ENCODE results near the gene RHEB.

RHEB gene

DNA sequence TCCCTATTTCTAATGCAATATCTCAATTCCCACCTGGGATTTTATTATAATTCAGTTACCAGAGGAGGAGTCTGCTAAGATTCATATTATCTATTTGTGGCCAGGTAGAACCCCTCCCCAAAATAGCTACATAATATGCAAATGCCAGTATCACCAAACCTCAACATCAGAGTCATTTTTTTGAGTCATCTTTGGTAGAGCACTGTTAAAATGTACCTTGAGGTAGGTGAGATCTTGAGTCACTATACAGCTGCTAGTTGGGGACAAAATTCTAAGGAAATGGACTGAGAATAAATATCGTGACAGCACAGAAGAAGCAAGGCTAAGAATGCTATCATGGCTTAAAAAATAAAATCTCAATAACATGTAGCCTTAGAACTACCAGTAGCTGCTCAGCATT lies 75.1 kb downstream of the RHEB start:
- no peak for DNase-seq

GRCh38 chr7:151442776-151443496 lies 76.8 kb downstream of the RHEB start:
- DNase-seq = no peak

GRCh38 chr7:151440799-151441445 lies 78.8 kb downstream of the RHEB start:
- no peak for DNase-seq

- DNase-seq = no peak
These were observed 79.6 kb downstream of the RHEB start, which contains the start of gene CRYGN for GRCh38 chr7:151439855-151440798. CRYGN (minus strand) TSS chr7:151440141; CDS start chr7:151439917, 224 bp downstream.

DNA sequence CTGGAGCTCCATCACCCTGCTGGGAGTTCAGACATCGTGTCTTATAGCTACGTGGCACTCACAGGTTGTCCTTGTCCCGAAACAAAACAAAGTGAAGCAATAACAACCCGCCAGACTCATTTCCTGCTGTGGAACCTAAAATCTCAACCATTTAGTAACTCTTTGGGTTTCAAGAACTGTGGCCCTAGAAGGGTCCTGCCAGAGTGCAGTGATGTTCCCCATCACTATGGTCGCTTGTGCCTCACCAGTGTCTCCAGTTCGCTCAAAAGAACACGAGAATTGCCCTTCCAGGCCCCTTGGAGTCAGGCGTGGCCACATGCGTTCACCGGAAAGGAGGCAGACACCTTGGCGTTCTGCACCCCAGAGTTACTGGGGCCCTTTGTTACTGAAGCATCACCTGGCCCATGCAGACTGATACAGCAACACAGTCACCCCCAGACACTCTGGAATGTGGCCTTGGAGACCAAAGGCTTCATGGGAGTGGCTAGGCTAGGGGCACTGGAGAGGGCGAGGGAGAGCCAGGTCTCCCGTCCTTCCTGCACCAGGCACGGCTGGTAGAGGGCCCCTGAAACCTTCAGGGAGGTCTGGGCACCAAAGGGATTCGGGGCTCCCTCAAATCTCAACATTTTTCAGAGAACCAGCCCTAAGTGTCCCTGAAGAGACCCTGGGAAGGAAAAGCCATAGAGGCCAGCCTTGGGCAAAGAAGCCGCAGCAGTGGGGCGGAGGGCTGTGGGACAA lies 80.7 kb downstream of the RHEB start:
- DNase-seq = no peak

GRCh38 chr7:151437866-151438516 lies 81.7 kb downstream of the RHEB start:
- DNase-seq = no peak

DNA sequence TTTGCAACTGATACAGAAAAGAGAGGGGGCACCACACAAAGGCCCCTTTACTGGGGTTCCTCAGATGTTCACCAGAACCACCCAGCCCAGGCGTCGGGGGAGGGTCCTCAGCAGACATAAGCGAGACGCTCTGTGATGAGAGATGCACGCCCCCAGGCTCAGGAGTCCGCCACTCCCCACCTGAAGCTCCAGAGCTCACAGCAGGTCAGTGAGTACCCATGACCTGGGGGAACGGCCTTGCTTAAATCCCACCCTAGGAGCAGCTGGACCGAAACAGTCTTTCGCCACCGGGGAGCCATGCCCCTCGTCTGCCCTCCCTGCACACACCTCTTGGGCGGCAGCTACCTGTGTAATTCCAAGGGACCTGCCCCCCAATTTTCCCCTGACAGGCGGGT lies 82.5 kb downstream of the RHEB start:
- no peak for DNase-seq

- DNase-seq = no peak
These were observed 83.1 kb downstream of the RHEB start for GRCh38 chr7:151436446-151437158.

GRCh38 chr7:151435971-151436370 lies 83.7 kb downstream of the RHEB start:
- DNase-seq = no peak

DNA sequence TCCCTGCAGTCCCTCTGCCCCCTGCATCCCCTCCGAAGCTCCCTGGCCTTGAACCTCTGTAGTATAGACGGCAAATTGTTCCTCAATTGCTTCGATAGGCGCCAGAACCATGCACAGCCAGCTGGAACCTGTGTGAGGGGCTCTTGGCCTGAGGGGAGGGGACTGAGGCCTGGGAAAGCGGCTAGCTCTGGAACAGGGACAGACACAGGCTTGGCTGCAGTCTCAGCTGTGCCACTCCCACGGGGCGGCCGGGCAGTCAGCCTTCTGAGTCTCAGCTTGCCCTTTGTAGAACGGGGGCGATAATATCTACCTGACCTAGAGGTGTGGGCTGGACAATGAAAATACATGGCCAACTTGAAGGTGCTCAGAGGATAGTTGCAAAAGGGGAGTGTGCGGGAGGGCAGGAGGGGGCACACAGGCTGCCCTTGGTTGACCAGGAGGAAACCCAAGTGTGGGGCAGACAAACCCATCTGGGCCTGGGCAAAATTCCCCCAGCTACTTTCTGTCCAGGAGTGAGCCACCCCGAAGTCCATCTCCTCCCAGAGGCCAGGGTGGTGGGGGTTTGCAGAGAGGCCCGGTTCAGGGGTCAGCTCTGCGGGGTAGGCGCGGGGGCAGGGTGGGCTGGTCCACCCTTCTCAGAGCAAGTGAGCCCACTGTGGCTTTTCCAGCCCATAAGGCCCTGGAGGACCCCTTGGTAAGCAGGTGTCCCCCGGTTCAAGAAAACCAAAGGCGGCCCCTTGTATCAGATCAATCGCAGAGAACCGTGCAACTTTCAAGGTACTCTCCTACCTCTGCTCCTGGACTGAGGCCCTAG lies 84.4 kb downstream of the RHEB start:
- DNase-seq = no peak

DNA sequence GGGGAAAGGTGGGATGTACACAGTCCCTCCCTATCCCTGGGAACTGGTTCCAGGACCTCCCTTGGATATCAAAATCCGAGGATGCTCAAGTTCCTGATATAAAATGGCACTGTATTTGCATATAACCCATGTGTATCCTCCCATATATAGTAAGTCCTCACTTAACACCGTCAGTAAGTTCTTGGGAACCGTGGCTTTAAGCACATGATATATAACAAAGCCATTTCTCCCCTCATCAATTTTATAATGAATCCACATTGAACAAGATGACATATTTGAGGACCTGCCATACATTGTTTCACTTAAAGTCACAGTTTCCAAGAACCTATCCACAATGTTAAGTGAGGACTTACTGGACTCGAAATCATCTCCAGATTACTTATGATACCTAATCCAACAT lies 85.1 kb downstream of the RHEB start:
- DNase-seq = no peak

GRCh38 chr7:151433721-151434400 lies 85.8 kb downstream of the RHEB start:
- DNase-seq = no peak

GRCh38 chr7:151432658-151433521 lies 86.8 kb downstream of the RHEB start:
- no peak for DNase-seq

GRCh38 chr7:151431768-151432311 lies 87.9 kb downstream of the RHEB start:
- DNase-seq = no peak

GRCh38 chr7:151431281-151431767 lies 88.4 kb downstream of the RHEB start:
- DNase-seq = no peak

DNA sequence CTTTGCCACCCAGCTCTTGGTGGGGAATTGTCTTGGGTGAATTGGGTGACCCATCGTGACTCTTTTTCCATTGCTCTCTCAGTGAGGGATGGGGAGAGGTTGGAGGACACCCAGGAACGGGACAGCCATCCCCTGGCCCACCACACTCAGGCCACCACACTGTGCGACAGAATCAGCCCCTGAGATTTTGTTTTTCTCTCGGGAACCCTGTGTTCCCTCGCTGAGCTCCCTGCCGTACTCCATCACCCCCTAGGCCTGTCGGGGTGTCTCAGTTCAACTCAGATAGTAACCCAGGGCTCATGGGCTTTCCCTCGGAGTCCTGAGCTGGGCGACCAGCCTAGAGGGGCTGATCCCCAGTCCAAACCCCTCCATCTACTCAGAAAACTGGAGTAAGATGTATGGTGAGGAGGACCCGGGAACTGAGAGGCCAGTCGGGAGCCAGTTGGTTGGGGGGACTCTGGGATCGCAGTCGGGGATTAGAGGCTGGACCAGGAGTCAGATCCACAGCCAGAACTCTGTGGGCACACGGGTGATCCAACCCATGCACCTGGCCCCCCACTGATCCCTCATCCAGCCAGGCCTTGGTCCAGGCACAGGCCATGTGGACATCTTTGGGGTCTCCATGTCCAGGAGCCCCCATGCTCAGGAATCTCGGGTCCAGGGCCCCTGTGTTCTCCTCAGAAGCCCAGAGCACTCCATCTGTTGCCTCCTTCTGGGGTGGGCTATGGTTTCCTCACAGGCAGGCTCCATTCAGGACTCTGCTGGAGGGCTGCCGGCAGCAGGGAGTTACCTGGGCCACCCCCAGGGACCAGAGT lies 89.1 kb downstream of the RHEB start:
- DNase-seq = no peak

- DNase-seq = no peak
These were observed 89.9 kb downstream of the RHEB start for GRCh38 chr7:151429560-151430331.
